ENCODE results near the gene HMCN2.

GRCh38 chr9:130315446-130316226, 50.1 kb downstream of the HMCN2 start:
- TF ChIP-seq CTCF (IDR thresholded peaks at IDR 0.05; ENCODE audit: low read depth, low read length) (no peak), EZH2phosphoT487 (IDR thresholded peaks at IDR 0.05; ENCODE audit: low read depth) (no peak)

All from OCI-LY3 (cell line).